NB4 (cell line): ENCODE measurements around the gene MOV10.

Source experiments
- CTCF ChIP-seq: IDR thresholded peaks from one replicate; pipeline ENCODE4 v1.5.1; 2012; ENCODE audit warnings: low read depth, low read length
- POLR2A ChIP-seq: IDR thresholded peaks from 2 replicates; pipeline ENCODE4 v1.6.1; 2011; ENCODE audit warnings: mild to moderate bottlenecking; ENCODE audit not compliant: insufficient read length; ENCODE audit errors: extremely low read depth

DNA sequence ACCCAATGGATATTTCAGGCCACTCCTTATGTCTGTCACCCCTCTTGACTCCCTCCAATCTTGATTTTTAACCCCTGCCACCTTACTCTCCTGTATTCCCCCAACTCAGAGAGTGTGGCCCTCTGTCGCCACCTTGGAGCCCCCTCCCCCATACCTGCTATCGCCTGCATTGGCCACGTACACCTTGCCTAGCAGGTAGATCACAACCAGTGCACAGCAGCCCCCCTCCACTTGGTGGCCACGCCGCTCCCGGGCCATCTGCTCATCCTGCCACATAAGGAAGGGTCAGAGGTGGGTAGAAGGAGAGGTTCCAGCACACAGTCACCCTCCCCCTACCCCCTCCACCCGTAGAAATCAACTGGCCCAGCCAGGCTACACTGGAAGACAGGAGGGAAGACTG is 37.7 kb downstream of the MOV10 start:
- no peak for TF ChIP-seq CTCF
- TF ChIP-seq POLR2A = no peak
